ENCODE measurements around the gene PPL.
"Not testable (repeated sequence)": the region's sequence is repeated elsewhere in the genome, so short reads cannot be mapped to it uniquely, and the experiment has no call there.

Gene PPL

GRCh38 chr16:4908854-4909401 lies 28.0 kb downstream of the PPL start:
- no peak for DNase-seq

DNA sequence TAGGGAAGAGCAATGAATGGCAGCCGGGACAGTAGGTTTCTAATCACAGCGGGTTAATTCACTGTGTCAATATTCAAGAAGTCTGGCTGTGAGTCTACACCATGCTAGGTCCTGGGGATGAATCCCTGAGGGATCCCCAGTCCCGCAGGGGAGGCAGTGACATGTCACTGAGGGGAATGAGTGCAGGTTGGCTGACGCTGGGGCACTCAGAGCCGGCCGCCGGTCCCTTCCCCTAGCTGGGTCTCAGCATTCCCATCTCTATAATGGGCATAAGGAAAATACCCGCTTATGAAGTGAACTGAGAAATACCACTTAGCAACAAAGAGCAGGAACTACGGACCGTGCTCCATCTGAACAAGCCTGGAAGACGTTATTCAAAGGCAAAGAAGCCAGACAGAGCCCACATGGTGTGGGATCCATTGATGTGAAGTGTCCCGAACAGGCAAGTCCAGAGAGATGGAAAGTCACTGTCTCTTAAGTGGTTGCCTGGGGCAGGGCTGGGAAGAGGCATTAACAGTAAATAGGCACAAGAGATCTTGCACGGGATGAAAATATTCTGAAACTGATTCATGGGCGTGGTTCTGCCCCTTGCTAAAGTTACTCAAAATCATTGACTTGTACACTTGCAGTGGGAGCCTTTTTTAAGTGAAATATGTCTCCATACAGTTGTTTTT lies 31.9 kb downstream of the PPL start:
- no peak for DNase-seq

DNA sequence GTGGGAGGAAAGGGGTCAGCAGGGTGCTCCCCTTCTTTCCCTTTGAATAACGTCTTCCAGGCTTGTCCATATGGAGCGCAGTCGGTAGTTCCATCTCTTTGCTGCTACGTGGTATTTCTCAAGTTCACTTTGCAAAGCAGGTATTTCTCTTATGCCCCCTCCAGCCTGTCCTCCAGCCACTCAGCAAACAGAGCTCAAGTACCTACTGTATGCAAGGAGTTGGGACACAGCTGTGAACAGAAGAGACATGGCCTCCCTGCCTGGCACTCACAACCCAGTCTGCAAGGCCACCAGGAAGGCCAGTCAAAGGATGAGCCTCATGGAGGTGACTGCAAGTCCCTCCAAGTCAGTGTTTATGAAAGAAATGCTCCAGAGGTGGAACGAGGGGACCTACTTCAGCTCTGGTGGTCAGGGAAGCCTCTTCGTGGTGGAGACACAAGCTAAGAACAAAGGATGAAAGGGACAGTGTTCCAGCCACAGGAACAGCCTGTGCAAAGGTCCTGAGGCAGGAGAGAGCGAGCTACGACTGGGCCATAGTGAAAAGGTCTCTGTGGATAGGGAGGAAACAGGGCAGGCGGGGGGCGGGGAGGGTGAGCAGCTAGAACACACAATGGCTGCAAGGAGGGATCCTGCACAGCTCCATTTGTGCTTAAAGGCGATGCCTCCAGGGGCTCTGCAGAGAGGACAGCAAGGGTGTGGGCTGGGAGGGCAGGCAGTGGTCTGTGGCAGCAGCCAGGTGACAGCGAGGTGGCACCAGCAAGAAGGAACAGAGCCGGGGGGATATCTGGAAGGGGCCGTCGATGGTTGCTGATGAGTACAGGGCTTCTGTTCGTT lies 32.6 kb downstream of the PPL start:
- DNase-seq: no peak

GRCh38 chr16:4902038-4902437 lies 34.9 kb downstream of the PPL start:
- no peak for DNase-seq

DNA sequence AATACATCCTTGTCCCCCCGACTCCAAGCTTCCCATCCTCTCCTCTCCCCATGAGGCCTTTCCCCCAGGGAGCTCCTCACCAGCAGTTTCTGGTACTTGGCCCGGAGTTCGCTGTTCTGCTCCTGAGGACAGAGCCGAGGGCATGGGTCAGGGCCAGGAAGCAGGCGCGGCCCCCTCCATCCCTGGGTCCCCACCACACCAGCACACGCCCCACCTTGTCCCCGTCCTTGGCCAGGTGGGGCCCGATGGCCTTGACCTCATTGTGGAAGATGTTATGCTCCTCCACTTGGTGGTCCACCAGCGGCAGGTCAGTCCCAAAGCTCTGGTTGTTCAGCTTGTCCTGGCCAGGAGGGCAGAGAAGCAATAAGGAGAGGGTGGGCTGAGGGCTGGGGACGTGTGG lies 36.2 kb downstream of the PPL start:
- DNase-seq: no peak

DNA sequence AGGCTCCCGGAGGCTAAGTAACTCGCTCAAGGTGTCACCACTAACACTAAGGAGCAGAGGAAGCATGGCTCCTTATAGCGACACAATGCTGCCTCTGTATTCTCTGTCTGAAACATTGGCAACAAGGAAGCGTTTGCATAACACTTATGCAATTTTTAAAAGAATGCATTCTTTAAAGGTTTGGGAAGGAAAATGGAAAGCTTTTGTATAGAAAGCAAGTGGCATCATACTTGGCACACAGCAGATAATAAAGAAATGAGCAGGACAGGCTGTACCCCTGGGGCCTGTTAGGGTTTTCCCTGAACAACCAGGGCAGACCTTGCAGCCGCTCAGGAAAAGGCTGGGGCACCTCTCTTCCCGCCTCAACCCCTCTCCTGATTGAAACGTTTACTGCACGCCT lies 36.9 kb downstream of the PPL start:
- DNase-seq: no peak

DNA sequence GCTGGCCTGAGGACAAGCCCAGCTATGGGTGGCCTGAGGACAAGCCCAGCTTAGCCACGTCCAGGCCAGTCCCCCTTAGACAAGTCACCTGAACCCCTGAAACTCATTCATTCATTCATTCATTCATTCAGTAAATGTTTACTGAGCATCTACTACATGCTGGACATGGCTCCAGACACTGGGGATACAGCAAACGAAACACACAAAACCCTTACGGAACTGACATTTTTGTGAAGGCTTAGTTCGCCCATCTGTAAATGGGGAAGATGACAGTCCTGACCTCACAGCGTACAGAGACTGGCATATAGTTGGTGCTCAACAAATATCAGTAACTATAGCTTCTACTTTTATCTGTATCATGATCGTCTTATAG lies 37.5 kb downstream of the PPL start:
- DNase-seq: no peak

DNA sequence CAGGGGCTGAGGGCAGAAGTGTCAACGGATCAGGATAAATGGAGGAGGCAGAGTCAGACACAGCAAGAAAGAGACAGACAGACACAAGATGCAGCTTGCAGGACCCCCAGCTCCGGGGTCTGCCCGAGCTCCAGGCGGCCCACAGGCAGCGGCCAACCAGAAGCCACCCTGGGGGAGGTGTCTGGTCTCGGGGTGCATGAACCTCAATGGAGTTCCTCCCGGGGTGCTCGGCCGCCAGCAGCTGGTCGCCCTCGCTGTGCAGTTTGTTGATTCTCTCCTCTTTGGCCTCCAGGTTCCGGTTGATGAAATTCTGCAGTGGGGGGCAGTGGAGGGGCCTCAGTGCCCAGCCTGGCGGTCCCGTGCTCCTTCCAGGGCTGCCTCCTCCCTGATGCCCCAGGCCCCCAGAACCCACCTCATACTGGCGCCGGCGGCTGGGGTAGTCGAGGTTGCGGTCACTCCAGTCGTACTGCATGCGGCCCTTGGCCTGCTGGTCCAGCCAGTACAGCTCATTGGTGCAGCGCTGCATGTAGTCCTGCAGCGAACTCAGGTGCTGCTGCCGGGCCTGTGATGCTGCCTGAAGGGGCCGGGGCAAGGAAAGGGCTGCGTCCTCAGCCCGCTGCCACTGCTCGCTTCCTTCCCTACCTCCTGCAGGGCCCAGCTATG lies 38.0 kb downstream of the PPL start:
- DNase-seq: no peak

GRCh38 chr16:4897328-4897727 lies 39.6 kb downstream of the PPL start:
- DNase-seq: no peak

DNA sequence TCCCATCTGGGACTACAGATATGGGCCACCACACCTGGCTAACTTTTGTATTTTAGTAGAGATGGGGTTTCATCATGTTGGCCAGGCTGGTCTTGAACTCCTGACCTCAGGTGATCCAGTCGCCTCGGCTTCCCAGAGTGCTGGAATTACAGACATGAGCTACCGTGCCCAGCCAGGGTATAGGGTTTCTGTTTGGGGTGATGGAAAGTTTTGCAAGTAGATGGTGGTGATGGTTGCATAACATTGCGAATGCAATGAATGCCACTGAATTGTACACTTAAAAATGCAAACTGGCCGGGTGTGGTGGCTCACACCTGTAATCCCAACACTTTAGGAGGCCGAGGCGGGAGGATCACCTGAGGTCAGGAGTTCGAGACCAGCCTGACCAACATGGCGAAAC lies 40.2 kb downstream of the PPL start:
- not testable (repeated sequence) for DNase-seq

DNA sequence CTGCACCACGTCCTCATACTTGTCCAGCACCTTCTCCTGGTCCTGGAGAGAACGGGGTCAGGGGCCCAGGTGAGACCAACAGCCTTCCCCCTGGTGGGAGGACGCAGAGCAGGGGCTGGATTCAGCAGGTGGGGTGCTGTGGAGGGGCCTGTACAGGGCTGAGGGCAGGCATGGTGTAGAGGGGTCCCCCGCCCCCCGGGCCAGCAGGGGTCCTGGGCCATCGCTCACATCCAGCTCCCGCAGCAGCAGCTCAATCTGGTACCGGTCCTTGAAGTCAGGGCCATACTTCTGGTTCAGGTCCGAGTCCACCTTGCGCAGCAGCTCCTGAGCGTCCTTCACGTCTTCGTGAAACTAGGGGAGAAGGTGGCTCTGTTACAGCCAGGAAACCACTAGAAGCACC lies 41.6 kb downstream of the PPL start:
- no peak for DNase-seq

DNA sequence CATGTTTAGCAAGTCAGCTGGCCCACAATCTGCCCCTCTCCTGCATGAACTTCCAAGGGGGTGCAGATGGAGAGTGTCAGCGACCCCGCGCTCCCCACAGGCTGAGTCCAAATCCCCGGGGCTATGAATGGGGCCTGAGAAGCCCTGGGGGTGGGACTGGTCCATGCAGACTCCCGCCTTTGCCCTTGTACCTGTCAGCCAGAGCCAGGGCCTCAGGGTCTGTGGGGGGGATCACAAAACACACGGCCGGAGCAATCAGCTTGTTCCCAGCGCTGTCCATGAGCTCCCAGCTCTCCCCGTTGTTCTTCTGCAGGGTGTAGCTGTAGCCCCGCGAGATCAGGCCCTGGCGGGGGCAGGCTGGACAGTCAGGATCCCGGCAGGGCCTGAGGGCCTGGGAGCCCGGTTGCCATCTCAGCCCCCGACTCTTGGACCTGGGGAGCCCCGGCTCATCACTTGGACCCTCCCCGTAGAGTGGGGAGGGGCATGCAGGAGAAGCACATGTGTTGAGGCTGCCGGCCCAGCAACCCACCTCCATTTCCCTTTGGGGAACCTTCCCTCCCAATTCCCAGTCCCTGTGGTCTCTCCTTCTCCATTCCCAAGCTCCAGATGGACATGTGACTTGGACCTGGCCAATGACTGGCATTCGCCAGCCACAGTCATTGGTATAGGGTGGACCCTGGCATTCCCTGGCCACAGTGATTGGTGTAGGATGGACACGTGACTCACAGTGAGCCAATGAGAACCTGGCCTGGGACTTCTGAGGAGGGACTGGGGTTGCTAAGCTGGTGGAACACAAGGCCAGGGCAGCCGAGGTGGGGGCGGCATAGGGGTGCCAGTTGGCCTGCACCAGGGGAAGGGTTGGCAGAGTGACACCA lies 42.4 kb downstream of the PPL start:
- no peak for DNase-seq

GRCh38 chr16:4893103-4893862 lies 43.7 kb downstream of the PPL start:
- DNase-seq: no peak

- no peak for DNase-seq
Observed at GRCh38 chr16:4892361-4893102, 44.4 kb downstream of the PPL start.

DNA sequence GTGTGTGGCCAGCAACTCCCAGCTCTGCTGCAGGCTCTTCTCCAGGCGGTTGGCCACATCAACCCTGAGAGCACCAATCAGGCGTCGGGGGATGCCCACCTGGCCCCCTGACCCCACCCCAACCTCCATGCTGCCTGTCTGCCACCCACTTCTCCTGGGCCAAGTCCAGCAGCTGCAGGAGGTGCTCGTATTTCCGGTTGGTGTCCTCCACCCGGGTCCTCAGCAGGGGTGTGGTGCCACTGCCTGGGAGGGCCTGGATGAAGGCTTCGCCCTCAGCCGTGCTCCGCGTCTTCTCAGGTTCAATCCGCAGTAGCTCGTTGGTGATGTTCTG lies 45.1 kb downstream of the PPL start:
- no peak for DNase-seq

GRCh38 chr16:4891097-4891885 lies 45.7 kb downstream of the PPL start:
- DNase-seq: no peak

DNA sequence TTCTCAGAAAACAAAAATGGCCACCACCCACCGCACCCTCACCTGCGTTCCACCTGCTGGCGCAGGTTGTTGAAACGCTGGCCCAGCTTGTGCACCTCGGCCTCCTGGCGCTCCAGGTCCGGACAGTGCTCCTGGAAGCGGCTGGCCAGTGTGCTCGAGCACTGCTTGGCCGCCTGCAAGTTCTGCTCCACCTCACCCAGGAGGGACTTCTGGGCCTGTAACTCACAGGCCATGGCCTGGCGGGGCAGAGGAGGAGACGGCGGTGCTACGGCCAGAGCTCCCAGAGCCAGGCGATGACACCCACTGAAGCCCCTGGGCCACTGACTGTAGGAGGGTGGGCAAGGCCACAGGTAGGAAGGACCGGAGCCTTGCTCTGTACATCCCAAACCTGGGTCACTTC lies 46.3 kb downstream of the PPL start:
- no peak for DNase-seq

DNA sequence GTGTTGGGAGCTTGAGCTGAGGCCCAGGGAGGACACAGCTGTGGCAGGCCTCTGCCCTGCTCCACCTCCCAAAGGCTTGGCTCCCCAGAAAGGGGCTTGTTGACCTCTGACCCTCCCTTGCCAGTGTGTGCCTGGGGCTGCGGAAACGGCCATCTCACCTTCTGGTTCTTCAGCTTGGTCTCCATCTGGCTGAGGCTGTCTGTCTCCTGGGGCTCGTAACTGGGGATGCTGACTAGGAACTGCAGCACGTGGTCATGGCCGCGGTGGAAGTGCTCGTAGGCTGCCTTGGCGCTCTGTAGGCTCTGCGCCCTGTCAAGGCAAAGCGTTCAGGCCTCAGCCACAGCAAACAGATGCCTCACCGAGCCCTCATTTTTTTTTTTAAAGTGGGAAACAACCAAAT lies 46.9 kb downstream of the PPL start:
- DNase-seq: no peak

GRCh38 chr16:4888428-4889135 lies 48.4 kb downstream of the PPL start:
- no peak for DNase-seq

DNA sequence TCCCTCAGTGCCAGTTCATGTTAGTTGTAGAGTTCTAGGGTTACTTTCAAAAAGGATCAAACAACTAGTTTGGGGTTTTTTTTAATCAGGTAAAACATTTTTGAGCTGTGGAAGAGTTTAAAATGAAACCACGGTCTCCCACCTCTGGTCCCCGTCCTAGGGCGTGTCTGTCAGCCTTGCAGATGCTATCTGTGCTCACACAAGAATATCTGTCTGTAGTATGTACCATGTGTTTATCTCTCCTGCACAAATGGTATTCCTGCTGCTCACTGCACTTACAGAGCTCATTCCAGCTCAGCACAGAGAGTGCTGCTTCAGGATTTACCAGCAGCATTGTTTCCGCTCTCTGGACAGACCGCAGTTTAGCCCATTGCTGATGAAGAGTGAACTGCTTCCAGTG lies 50.8 kb downstream of the PPL start:
- DNase-seq: no peak
